GM18858 (cell line): Measurements from ENCODE around the gene MED29.

Source experiments
- ATAC-seq: cut with Tn5 transposase; IDR thresholded peaks from one replicate; pipeline ENCODE4 v1.9.1; 2021; ENCODE audit not compliant: unreplicated experiment

MED29 gene

GRCh38 chr19:39410017-39410830, 19.0 kb downstream of the MED29 start:
- ATAC-seq: no peak

- ATAC-seq: no peak
Observed at GRCh38 chr19:39410831-39411080, 19.6 kb downstream of the MED29 start.

- ATAC-seq: no peak
Observed at GRCh38 chr19:39411081-39411831, 20.1 kb downstream of the MED29 start.

- ATAC-seq: peak; percentile 10
Observed at GRCh38 chr19:39411832-39412099, 20.6 kb downstream of the MED29 start.

GRCh38 chr19:39412100-39412866, 21.1 kb downstream of the MED29 start, which contains the start of gene PLEKHG2:
PLEKHG2 (plus strand) TSS chr19:39412669; CDS start chr19:39414087, 1,418 bp downstream.
- ATAC-seq: peak; percentile 50

- no peak for ATAC-seq
Observed at GRCh38 chr19:39412867-39413271, 21.7 kb downstream of the MED29 start.

- ATAC-seq: no peak
Observed at GRCh38 chr19:39413272-39413910, 22.2 kb downstream of the MED29 start.

GRCh38 chr19:39413911-39414608, 22.9 kb downstream of the MED29 start:
- ATAC-seq: no peak

GRCh38 chr19:39415111-39416046, 24.2 kb downstream of the MED29 start:
- no peak for ATAC-seq

- no peak for ATAC-seq
Observed at GRCh38 chr19:39416152-39417120, 25.3 kb downstream of the MED29 start.

GRCh38 chr19:39417463-39418181, 26.4 kb downstream of the MED29 start:
- no peak for ATAC-seq

- ATAC-seq: no peak
Observed at GRCh38 chr19:39419003-39419402, 27.8 kb downstream of the MED29 start.

- no peak for ATAC-seq
Observed at GRCh38 chr19:39420769-39421168, 29.6 kb downstream of the MED29 start.

GRCh38 chr19:39422020-39422419, 30.8 kb downstream of the MED29 start:
- no peak for ATAC-seq

GRCh38 chr19:39423258-39424086, 32.3 kb downstream of the MED29 start:
- ATAC-seq: no peak

- ATAC-seq: no peak
Observed at GRCh38 chr19:39424934-39425333, 33.8 kb downstream of the MED29 start.

- ATAC-seq: no peak
Observed at GRCh38 chr19:39425744-39426143, 34.6 kb downstream of the MED29 start.
